Right cardiac atrium (tissue), 5 donors: ENCODE data around the gene PKP4. TPM values are rescaled to one million over a fixed set of nuclear protein-coding genes. Genes with fewer than 3 reads are reported as not detected.

Source experiments
- ATAC-seq, 2 donors: fragments of 200-7000 bp; cut with Tn5 transposase; one replicate each; pipeline versions ENCODE4 v1.8.0 to v1.9.1; 2020; ENCODE audit warnings: moderate library complexity in 2 of 2, mild to moderate bottlenecking in 1 of 2
- DNase-seq, 3 donors: peaks; one replicate each; pipeline ENCODE4 v3.0.0-alpha.2; 2020
- H3K27ac ChIP-seq: one replicate; pipeline ENCODE4 v1.5.1; 2013; ENCODE audit warnings: mild to moderate bottlenecking, low read length, control low read depth, moderate library complexity
- H3K27me3 ChIP-seq: one replicate; pipeline ENCODE4 v1.6.1; 2013; ENCODE audit not compliant: control insufficient read depth, insufficient read depth
- H3K4me1 ChIP-seq: one replicate; pipeline ENCODE4 v1.6.1; 2013; ENCODE audit warnings: low read length; ENCODE audit not compliant: control insufficient read depth, insufficient read depth
- H3K4me3 ChIP-seq: one replicate; pipeline ENCODE4 v1.5.1; 2013; ENCODE audit warnings: low read length, control low read depth
- H3K9me3 ChIP-seq: one replicate; pipeline ENCODE4 v1.6.1; 2013; ENCODE audit warnings: low read length; ENCODE audit not compliant: control insufficient read depth
- WGBS: extraction: QIAGEN DNeasy Blood & Tissue Kit; methylation state at CpG from one replicate; pipeline ENCODE4 v1.1.7; 2013; 5-methylcytosine and 5-hydroxymethylcytosine counted together
- intact Hi-C, 4 donors: fragments of 100-400 bp; cut with DNase I; formaldehyde crosslinking; loops; one replicate each; pipeline versions ENCODE4 v1.11.0 to v1.14.0; 2022 to 2023
- polyA plus RNA-seq: library from polyadenylated mRNA; stranded (reverse); fragments of 200-250 nt; gene quantifications from one replicate; pipeline ENCODE4 v1.2.3, GENCODE V29; 2013
- total RNA-seq, 4 donors: library from RNA; stranded (reverse); fragmentation: NEBNext Ultra II Directional; extraction: Animal tissue kit (Norgen Biotek cat#: 25700); gene quantifications; one replicate each; pipeline ENCODE4 v1.2.1, GENCODE V29; 2021
- donor health status: healthy with polysubstance abuse.
- donor health status: DM: no; HTN: yes; CAD: no.
- donor health status: DM: no; HTN: no; CAD: no.
- donor health status: DM: no; HTN: yes; CAD: no; lungs with severe emphysema.
- donor health status: DM: yes; HTN: yes; CAD: no.

Gene PKP4
- total and polyA plus RNA-seq, 5 donors, result 32.4 to 74.8 (median 54.5) TPM

DNA sequence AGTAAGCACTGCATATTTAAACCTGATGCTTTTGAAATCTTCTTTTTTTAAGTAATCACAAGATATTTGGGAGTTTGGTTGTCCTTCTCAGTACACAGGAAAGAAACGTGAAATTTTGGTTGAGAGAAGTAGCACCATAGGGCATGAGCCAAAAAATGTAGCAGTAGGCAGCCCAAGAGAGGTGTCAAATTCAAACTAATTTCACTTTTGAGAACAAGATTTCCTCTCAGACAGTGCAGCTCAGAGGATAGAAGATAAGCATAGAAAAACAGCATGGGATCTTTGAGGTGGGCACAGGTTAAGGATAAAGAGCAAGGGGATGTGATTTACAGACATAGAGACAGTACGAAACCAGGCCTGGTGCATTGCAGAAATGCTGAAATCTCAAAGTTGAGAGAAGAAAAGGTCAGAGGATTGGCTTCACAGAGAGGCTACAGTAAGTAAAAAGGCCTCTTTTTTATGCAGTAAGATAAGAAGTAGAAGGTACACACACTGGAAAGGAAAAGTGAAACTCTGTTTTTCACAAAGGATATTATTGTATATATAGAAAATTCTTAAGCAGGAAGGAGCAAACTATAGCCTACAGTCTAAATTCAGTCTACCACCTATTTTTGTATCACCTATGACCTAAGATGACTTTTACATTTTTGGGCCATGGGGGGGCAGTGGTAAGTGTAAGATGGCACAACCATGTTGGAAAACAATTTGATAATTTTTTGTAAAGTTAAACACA, 89.8 kb downstream of the PKP4 start:
- H3K27ac ChIP-seq, result no peak overlapping the region
- DNase-seq, result no peak
- WGBS, result 77% methylated on average over 2 of the region's 2 CpGs
- no peak for ATAC-seq
- H3K27me3 ChIP-seq, result no peaks in the 10 kb centered on the region
- no peaks in the 10 kb centered on the region for H3K9me3 ChIP-seq
- H3K4me1 ChIP-seq, result peaks cover 5% of the 10 kb centered on the region
- no peak overlapping the region for H3K4me3 ChIP-seq
- intact Hi-C loops, result no loop called here

DNA sequence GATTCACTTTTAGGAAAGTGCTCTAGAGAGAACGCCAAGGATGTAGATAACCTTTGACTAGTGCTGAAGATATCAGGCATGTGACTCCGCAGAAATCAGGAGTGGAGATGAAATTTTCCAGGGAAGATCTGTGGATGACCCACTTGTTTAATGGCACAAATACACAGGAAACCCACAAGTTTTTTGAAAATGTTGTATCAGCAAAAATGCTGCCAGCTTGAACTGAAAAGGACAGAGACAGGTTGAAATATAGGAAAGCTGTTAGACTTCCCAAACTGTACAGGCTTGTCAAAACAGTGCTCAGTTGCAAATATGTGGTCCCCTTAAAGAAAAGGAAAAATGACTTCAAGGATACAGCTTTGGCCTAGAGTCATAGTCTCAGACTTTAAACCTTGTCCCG, 96.5 kb downstream of the PKP4 start:
- DNase-seq (no peak), ATAC-seq (no peak)
- no peaks in the 10 kb centered on the region for H3K4me1 ChIP-seq
- H3K4me3 ChIP-seq, result no peak overlapping the region
- WGBS, result 73% methylated on average over 3 of the region's 3 CpGs
- no peaks in the 10 kb centered on the region for H3K9me3 ChIP-seq
- H3K27me3 ChIP-seq, result no peaks in the 10 kb centered on the region
- no peak overlapping the region for H3K27ac ChIP-seq
- intact Hi-C loops, result no loop called here

DNA sequence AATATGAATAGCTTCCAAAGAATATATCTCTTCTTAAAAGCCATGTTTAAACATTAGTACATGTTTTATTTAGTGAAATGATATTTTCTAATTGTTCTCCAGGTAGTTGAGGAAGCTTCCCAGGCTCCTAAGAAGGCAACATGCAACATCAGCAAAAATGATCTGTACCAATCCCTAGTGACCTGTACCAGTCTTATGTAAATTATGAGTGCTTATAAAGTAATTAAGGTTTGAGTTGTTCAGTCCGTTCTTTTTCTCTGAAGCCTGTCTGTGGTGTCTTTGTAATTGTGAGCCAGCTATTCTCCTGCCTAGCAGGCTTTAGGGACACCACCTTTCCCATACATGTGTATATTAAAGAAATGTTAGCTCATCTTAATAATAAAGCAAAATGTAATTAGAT, 98.2 kb downstream of the PKP4 start:
- 92% methylated on average over 1 of the region's 1 CpG for WGBS
- Histone ChIP-seq H3K4me3 (no peak overlapping the region), H3K4me1 (no peaks in the 10 kb centered on the region), H3K27ac (no peak overlapping the region), H3K9me3 (no peaks in the 10 kb centered on the region), H3K27me3 (no peaks in the 10 kb centered on the region)
- intact Hi-C loops, result no loop called here
- DNase-seq (no peak), ATAC-seq (no peak)

DNA sequence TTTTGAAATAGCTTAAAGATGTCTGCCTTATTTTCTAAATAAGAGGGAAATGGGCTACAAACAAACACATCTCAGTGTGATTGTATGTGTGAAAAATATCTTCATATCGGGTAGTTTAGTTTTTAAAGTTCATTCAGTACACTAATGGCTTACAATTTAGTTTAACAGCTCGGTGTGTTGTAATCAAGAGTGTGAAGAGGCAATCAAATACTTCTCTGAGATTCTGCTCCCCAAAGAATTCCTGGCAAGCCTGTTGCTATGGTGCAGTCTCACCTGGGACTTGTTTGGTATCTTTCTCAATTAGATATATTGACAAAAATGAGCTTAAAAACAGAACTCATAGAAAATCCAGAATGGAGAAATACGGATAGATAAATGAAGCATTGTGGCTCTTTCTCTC, 99.4 kb downstream of the PKP4 start:
- Histone ChIP-seq H3K27ac (no peak overlapping the region), H3K9me3 (no peaks in the 10 kb centered on the region), H3K27me3 (no peaks in the 10 kb centered on the region), H3K4me1 (no peaks in the 10 kb centered on the region), H3K4me3 (no peak overlapping the region)
- WGBS, result 57% methylated on average over 3 of the region's 3 CpGs
- intact Hi-C loops, result no loop called here
- DNase-seq, result no peak
- no peak for ATAC-seq

DNA sequence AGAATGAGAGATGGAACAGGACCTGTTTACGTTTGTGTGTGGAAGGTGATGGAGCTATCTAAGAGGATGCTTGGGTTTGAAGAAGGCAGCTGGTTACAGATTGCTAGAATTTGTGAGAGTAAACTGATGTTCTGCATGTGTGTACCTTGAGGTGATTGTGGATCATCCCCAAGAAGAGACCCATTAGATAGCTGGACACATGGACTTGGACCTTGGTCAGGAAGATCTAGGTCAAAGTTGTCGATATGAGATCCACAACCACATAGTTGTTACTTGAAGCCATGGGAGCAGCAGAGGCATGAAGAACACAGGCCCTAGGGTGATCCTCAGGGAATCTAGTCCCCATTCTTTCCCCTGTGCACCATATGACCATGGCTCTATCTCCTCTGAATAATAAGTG, 101.0 kb downstream of the PKP4 start:
- Histone ChIP-seq H3K27me3 (no peaks in the 10 kb centered on the region), H3K27ac (no peak overlapping the region), H3K9me3 (no peaks in the 10 kb centered on the region), H3K4me1 (peaks cover 3% of the 10 kb centered on the region), H3K4me3 (no peak overlapping the region)
- intact Hi-C loops, result no loop called here
- no peak for ATAC-seq
- 97% methylated on average over 2 of the region's 2 CpGs for WGBS
- no peak for DNase-seq

DNA sequence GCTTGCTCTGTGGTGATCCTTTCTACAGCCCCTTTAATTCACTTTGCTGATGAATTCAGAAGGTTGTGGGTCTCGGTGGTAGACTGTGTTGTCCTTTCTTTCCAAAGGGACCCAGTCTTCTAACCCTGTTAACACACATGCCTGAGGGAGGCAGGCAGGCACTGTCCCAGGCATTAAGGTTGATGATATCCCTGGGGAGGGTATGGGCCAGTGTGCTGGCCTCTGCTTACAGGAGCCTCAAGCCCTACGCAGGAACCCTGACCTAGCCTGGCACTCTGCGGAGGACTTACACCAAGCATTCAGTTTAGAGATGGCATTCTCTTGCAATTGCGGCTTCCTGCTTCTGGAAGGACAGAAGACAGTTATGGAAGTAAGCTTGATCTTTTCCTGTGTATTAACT, 102.5 kb downstream of the PKP4 start:
- over 99% methylated on average over 4 of the region's 4 CpGs for WGBS
- Histone ChIP-seq H3K27me3 (no peaks in the 10 kb centered on the region), H3K4me3 (no peak overlapping the region), H3K4me1 (peaks cover 3% of the 10 kb centered on the region), H3K9me3 (no peaks in the 10 kb centered on the region), H3K27ac (no peak overlapping the region)
- intact Hi-C loops, result no loop called here
- DNase-seq (no peak), ATAC-seq (no peak)

DNA sequence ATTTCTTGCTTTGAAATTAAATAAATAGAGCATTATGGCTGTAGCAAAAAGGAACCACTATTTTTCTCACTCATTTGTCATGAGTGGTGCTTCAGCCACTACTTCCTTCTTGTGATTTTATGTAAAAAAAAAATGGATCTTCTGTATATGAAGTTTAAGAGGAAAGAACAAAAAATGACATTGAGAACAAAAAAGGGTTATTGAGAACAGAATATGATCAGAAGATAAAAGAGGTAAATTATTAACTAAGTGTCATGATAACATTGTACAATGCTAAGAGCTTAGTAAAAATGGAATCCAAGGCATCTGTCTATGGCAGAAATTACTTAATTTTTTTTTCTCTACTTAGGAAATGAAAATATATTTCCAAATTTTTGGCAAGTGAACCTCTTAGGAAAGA, 103.5 kb downstream of the PKP4 start:
- Histone ChIP-seq H3K4me3 (no peak overlapping the region), H3K27ac (no peak overlapping the region), H3K27me3 (no peaks in the 10 kb centered on the region), H3K9me3 (no peaks in the 10 kb centered on the region), H3K4me1 (peaks cover 3% of the 10 kb centered on the region)
- intact Hi-C loops, result no loop called here
- ATAC-seq (no peak), DNase-seq (no peak)

DNA sequence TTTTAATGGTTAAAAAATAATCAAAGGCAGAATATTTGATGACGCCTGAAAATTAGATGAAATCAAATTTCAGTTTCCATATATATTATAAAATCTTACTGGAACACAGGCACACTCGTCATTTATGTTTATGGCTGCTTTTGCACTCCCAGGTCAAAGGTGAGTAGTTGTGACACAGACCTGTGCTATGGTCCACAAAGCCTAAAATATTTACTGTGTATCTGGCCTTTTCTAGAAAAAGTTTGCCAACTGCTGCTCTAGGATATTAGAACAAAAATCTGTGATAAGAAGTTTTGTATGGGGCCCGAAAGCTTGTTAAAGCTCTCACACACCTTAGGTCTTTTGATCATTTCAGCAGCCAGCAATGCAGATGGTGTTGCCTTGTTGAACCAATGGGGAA, 104.3 kb downstream of the PKP4 start:
- no peaks in the 10 kb centered on the region for H3K27me3 ChIP-seq
- DNase-seq (no peak), ATAC-seq (no peak)
- no peak overlapping the region for H3K4me3 ChIP-seq
- 97% methylated on average over 3 of the region's 3 CpGs for WGBS
- no peak overlapping the region for H3K27ac ChIP-seq
- no peaks in the 10 kb centered on the region for H3K9me3 ChIP-seq
- intact Hi-C loops, result no loop called here
- peaks cover 3% of the 10 kb centered on the region for H3K4me1 ChIP-seq

DNA sequence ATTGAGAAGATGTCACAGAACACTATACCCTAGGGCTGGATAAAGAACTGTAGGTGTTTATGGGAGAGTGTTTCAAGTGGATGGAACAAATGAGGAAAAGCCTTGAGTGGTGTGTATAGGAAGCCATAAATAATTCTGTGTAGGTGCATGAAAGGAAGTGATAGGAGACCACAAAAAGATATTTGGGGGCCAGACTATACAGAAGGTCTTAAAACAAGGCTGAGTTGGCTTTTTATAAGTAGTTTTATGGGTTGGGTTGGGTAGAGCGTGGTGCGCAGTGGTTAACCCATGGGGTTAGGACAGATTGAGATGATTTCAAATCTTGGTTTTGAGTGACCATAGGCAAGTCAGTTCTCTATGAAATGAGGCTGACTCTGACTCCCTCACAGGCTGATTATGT, 110.5 kb downstream of the PKP4 start:
- Histone ChIP-seq H3K9me3 (no peaks in the 10 kb centered on the region), H3K27ac (no peak overlapping the region), H3K4me1 (peaks cover 2% of the 10 kb centered on the region), H3K4me3 (no peak overlapping the region), H3K27me3 (no peaks in the 10 kb centered on the region)
- intact Hi-C loops, result no loop called here
- no peak for ATAC-seq
- 96% methylated on average over 2 of the region's 2 CpGs for WGBS
- no peak for DNase-seq

DNA sequence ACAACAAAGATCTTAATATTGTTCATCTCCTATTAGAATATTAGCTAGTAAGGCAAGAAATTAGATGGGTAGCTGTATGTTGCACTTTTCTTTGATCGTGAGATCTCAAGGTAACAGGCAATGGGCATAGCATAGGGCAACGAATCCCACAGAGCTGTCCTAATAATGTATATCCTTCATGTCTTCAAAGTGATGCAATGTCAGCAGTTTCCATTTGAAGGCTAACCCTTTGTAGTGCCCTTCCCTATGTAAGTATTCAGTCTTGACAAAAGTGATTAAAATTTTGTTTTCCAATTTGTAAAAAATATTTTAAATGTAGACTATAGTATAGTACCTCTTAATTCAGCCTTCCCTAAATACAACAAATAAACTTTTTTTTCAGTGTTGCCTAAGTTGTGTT, 112.5 kb downstream of the PKP4 start:
- DNase-seq, result no peak
- 93% methylated on average over 2 of the region's 2 CpGs for WGBS
- peaks cover 3% of the 10 kb centered on the region for H3K4me1 ChIP-seq
- H3K27ac ChIP-seq, result no peak overlapping the region
- intact Hi-C loops, result no loop called here
- ATAC-seq, result no peak
- no peak overlapping the region for H3K4me3 ChIP-seq
- H3K9me3 ChIP-seq, result no peaks in the 10 kb centered on the region
- no peaks in the 10 kb centered on the region for H3K27me3 ChIP-seq

DNA sequence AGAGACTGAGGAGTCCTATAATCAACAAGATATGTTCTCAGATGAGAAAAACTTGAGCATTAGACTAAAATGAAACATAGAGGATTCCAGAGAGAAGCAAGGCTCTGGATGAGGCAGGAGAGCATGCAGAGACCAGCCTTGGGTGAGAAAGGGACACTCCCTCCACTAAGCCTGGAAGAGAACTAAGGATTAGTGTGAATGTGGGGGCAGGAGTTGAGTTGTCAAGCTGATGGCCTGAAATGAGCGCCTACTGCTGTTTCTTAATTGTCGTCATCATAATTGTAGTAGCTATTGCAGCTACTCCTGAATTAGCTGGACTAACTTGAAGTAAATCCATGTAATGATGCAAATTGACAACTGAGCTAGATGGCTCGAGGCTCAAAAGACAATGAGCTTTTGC, 114.1 kb downstream of the PKP4 start:
- H3K4me3 ChIP-seq, result no peak overlapping the region
- no peak overlapping the region for H3K27ac ChIP-seq
- H3K4me1 ChIP-seq, result peaks cover 8% of the 10 kb centered on the region
- ATAC-seq, result no peak
- intact Hi-C loops, result no loop called here
- no peaks in the 10 kb centered on the region for H3K9me3 ChIP-seq
- WGBS, result 97% methylated on average over 3 of the region's 3 CpGs
- no peaks in the 10 kb centered on the region for H3K27me3 ChIP-seq
- DNase-seq, result no peak

DNA sequence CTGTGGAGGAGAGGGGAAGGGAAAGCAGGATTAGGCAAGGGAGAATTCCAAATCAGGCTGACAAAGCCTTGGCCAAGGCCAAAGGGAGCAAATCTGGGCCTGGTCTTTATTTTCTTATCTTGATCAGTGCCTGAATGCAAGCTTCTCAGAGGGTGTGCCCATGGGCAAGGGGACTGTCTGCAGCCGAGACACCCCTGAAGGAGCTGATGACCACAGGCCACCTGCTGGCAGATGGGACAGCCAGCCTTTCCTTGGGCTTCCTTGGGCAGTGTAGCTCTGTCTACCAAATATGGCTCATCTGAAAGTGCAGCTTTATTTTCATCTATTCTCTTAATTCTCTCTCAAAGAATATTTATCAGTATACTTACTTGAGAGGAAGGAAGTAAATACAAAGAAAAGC, 117.0 kb downstream of the PKP4 start:
- WGBS, result 94% methylated on average over 1 of the region's 1 CpG
- no peak for ATAC-seq
- no peak for DNase-seq
- intact Hi-C loops, result no loop called here
- no peaks in the 10 kb centered on the region for H3K27me3 ChIP-seq
- peaks cover 6% of the 10 kb centered on the region for H3K4me1 ChIP-seq
- no peak overlapping the region for H3K27ac ChIP-seq
- H3K9me3 ChIP-seq, result no peaks in the 10 kb centered on the region
- no peak overlapping the region for H3K4me3 ChIP-seq
